Central memory CD4-positive, alpha-beta T cell (primary cell): ENCODE results near the gene BUB1.
"Not testable (repeated sequence)": the region's sequence is repeated elsewhere in the genome, so short reads cannot be mapped to it uniquely, and the experiment has no call there.

ENCODE experiments used
- DNase-seq: peaks from one replicate; pipeline ENCODE4 v3.0.0; 2022

BUB1 gene

GRCh38 chr2:110653861-110654260, 24.0 kb downstream of the BUB1 start:
- DNase-seq = no peak

DNA sequence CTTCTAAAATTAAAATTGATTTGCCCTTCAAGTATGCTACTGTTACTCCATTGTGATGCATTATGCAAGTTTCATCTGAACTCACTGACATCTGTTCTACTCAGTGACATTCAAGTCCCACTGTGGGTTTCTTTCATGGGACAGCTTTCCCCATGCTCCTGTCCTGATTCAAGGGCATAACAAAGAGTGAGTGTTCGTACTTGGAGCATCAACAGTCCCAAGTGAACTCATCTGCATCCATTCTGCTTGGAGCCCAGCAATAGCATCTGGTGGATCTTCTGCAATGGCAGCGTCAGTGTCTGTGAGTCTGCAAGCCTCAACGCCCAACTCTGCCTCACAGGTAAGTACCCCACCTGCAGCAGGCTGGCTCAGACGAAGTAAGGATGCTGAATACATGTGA, 27.5 kb downstream of the BUB1 start:
- no peak for DNase-seq

DNA sequence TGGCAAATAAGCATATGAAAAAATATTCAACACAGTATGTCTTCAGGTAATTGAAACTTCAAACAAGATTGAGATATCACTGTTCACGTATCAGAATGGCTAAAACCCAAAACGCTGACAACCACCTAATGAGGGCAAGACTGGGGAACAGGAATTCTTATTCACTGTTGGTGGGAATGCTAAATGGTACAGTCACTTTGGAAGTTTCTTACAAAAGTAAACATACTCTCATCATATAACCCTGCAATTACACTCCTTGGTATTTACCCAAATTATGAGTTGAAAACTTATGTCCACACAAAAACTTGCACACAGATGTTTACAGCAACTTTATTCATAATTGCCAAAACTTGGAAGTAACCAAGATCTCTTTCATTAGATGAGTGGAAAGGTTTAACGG, 30.1 kb downstream of the BUB1 start:
- DNase-seq = no peak

DNA sequence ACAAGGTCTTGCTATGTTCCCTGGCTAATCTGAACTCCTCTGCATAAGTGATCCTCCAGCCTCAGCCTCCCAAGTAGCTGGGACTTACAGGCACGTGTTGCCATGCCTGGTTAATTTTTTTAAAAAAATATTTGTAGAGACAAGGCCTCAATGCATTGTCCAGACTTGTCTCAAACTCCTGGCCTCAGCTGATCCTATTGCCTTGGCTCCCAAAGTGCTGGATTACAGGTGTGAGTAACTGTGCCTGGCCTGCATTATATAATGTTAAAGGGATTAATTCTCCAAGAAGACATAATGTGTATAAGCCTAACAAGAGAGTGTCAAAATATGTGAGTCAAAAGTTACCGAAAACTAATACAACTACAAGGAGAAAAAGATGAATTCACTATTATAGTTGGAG, 32.2 kb downstream of the BUB1 start:
- no peak for DNase-seq

DNA sequence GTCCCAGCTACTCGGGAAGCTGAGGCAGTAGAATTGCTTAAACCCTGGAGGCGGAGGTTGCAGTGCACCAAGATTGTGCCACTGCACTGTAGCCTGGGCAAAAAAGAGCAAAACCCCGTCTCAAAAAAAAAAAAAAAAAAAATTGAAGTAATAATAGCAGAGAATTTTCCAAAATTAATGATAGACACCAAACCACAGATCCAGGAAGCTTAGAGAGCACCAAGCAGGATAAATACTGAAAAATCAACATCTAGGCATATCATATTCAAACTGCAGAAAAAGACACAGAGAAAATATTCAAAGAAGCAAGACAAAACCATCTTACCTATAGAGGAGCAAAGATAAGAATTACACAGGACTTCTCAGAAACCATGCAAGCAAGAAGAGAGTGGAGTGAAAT, 33.5 kb downstream of the BUB1 start:
- DNase-seq = no peak

GRCh38 chr2:110642360-110642759, 35.5 kb downstream of the BUB1 start:
- DNase-seq = no peak

DNA sequence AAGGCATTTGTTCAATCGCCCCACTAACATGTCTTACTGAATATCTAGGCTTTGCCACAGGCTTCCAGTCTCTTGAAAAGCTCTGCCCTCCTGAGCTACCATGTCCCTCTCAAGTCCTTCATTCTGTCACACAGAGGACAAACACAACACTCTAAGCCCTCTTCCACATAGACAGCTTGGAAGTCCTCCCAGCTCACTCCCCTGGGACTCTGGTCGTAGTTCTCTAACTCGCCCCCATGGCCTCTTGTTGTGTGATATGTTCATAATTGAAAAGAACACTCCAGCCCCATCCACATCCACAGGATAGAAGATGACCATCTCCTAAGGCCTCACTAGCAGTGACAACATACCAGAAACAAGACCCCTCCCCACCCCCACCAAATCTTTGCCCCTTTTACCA, 37.9 kb downstream of the BUB1 start:
- no peak for DNase-seq

GRCh38 chr2:110638952-110639695, 38.7 kb downstream of the BUB1 start:
- no peak for DNase-seq

DNA sequence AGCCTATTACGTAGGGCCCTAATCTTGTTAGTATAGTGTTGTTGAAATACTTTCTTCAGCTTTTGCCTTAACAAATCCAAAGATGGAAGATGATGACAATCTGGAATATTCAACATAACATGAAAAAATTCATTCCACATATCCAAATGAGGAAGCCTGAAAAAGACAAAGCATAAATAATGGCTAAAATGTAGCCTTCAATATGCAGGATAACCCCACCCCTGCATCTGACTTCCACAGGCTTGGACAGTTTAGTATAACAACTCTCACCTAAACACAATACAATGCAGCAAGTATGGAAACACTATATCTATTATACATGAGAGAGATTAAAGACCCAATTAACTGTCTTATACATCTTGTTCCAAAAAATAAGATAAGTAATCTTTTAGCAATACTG, 39.9 kb downstream of the BUB1 start:
- DNase-seq = no peak

- no peak for DNase-seq
Observed at GRCh38 chr2:110637093-110637492, 40.8 kb downstream of the BUB1 start.

- DNase-seq = not testable (repeated sequence)
Observed at GRCh38 chr2:110635949-110636628, 41.8 kb downstream of the BUB1 start.

DNA sequence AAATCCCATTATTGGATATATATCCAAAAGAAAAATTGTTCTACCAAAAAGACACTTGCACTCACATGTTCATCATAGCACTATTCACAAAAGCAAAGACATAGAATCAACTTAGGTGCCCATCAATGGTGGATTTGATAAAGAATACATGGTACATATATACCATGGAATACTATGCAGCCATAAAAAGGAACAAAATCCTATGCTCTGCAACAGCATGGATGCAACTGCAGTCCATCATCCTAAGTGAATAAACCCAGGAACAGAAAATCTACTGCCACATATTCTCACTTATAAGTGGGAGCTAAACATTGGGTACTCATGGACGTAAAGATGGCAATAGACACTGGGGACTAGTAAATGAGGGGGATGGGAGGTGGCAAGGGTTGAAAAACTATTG, 50.5 kb downstream of the BUB1 start:
- not testable (repeated sequence) for DNase-seq

- DNase-seq = not testable (repeated sequence)
Observed at GRCh38 chr2:110619326-110619939, 58.4 kb downstream of the BUB1 start.

- DNase-seq = not testable (repeated sequence)
Observed at GRCh38 chr2:110613927-110614326, 63.9 kb downstream of the BUB1 start.

GRCh38 chr2:110610613-110611250, 67.1 kb downstream of the BUB1 start:
- not testable (repeated sequence) for DNase-seq

GRCh38 chr2:110609843-110610612, 67.8 kb downstream of the BUB1 start:
- DNase-seq = not testable (repeated sequence)

GRCh38 chr2:110608788-110609502, 68.9 kb downstream of the BUB1 start:
- not testable (repeated sequence) for DNase-seq

DNA sequence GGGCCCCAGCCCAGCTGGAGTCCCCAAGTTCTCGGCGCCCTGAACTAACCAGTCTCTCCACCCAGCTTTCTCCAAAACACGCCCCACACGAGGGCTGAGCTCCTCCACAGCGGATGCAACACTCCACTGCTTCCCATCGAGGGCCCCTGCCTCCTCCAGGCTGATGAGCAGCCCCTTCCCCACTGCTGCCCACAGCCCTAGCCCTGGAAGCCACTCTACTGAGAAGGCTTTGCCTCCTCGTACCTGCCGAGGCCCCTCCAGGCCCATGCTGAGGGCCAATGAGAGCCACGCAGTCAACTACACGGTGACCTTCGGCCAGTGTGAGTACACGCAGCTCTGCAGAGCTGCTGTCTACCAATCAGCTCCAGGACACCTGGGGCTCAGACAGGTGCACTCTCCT, 72.8 kb downstream of the BUB1 start:
- DNase-seq = not testable (repeated sequence)

- not testable (repeated sequence) for DNase-seq
Observed at GRCh38 chr2:110603917-110604591, 73.8 kb downstream of the BUB1 start.

GRCh38 chr2:110602139-110602538, 75.7 kb downstream of the BUB1 start:
- DNase-seq = not testable (repeated sequence)

- not testable (repeated sequence) for DNase-seq
Observed at GRCh38 chr2:110591973-110592372, 85.9 kb downstream of the BUB1 start.
